Sigmoid colon (tissue), 3 donors: Measurements from ENCODE around the gene CNKSR3.

Experiments
- CTCF ChIP-seq, 4 experiments: fragments of 450-650 bp in 3 of 4; fragments of 200-600 bp in 1 of 4; IDR thresholded peaks; one replicate each; pipeline ENCODE4 v1.5.1; 2016 to 2019; ENCODE audit warnings: antibody characterized with exemption in 4 of 4, mild to moderate bottlenecking in 3 of 4, moderate library complexity in 2 of 4
- POLR2A ChIP-seq, 2 donors: fragments of 450-650 bp; IDR thresholded peaks; one replicate each; pipeline ENCODE4 v1.6.1; 2016; ENCODE audit warnings: antibody characterized with exemption in 2 of 2, mild to moderate bottlenecking in 2 of 2, moderate library complexity in 2 of 2

- TF ChIP-seq POLR2A (IDR thresholded peaks at IDR 0.05) (no peak), CTCF (IDR thresholded peaks at IDR 0.05) (no peak)
These were observed 13.5 kb downstream of the CNKSR3 start for GRCh38 chr6:154496793-154497517.
